WTC11 (cell line): ENCODE measurements around the gene LIMD2. TPM values are rescaled to one million over a fixed set of nuclear protein-coding genes. Genes with fewer than 3 reads are reported as not detected.

ENCODE experiments used
- ATAC-seq: fragments of 200-7000 bp; cut with Tn5 transposase; 2 replicates; pipeline ENCODE4 v1.10.0; 2021; ENCODE audit warnings: mild to moderate bottlenecking, moderate library complexity
- CTCF ChIA-PET: fragments of 300-600 bp; sonication (Branson Sonifier 250); formaldehyde crosslinking; loops from one replicate; lab custom pipeline; 2021; ENCODE audit warnings: antibody characterized with exemption; lab: Charles Lee
- POLR2A ChIA-PET: fragments of 350-600 bp; sonication (Branson Sonifier 250); formaldehyde crosslinking; loops from one replicate; lab custom pipeline; 2021; ENCODE audit warnings: antibody characterized with exemption; lab: Charles Lee
- DNase-seq: peaks from one replicate; pipeline ENCODE4 v3.0.0; 2021; ENCODE audit warnings: low spot score
- H3K27ac Mint-ChIP-seq: 2 replicates; pipeline ENCODE4 v1.8.0; 2021; ENCODE audit warnings: mixed read lengths
- H3K27me3 Mint-ChIP-seq: 2 replicates; pipeline ENCODE4 v1.8.0; 2021; ENCODE audit warnings: low read depth, mild to moderate bottlenecking, moderate library complexity, mixed read lengths
- H3K36me3 Mint-ChIP-seq: 2 replicates; pipeline ENCODE4 v1.8.0; 2021; ENCODE audit warnings: mixed read lengths
- H3K4me1 Mint-ChIP-seq: 2 replicates; pipeline ENCODE4 v1.8.0; 2022; ENCODE audit warnings: mixed read lengths
- H3K4me3 Mint-ChIP-seq: 2 replicates; pipeline ENCODE4 v1.8.0; 2021; ENCODE audit warnings: mild to moderate bottlenecking, moderate library complexity, mixed read lengths
- H3K9me3 Mint-ChIP-seq: 2 replicates; pipeline ENCODE4 v1.8.0; 2021; ENCODE audit warnings: mixed read lengths
- AFF4 ChIP-seq: sonication (generic); formaldehyde crosslinking; IDR thresholded peaks from 2 replicates; pipeline ENCODE4 v1.8.1; 2023; ENCODE audit warnings: mild to moderate bottlenecking, missing genetic modification reagents, borderline replicate concordance
- CREB1 ChIP-seq: sonication (generic); formaldehyde crosslinking; IDR thresholded peaks from 2 replicates; pipeline ENCODE4 v1.8.0; 2023; ENCODE audit warnings: mild to moderate bottlenecking, missing genetic modification reagents
- ELF4 ChIP-seq: sonication (generic); formaldehyde crosslinking; IDR thresholded peaks from 2 replicates; pipeline ENCODE4 v1.8.1; 2022; ENCODE audit warnings: low read depth, mild to moderate bottlenecking, moderate library complexity, missing genetic modification reagents
- IRF2 ChIP-seq: sonication (generic); formaldehyde crosslinking; IDR thresholded peaks from 2 replicates; pipeline ENCODE4 v1.8.0; 2022; ENCODE audit warnings: low read depth, missing genetic modification reagents, borderline replicate concordance
- MAX ChIP-seq: sonication (generic); formaldehyde crosslinking; IDR thresholded peaks from 2 replicates; pipeline ENCODE4 v1.8.0; 2022; ENCODE audit warnings: mild to moderate bottlenecking, missing genetic modification reagents
- MLX ChIP-seq: sonication (generic); formaldehyde crosslinking; IDR thresholded peaks from 2 replicates; pipeline ENCODE4 v1.8.1; 2023; ENCODE audit warnings: mild to moderate bottlenecking, missing genetic modification reagents, moderate library complexity
- NFATC4 ChIP-seq: fragments of 250-450 bp; sonication (Bioruptor Pico); IDR thresholded peaks from 2 replicates; pipeline ENCODE4 v1.9.0; 2021; ENCODE audit warnings: mild to moderate bottlenecking
- OVOL2 ChIP-seq: fragments of 250-450 bp; sonication (Bioruptor Pico); IDR thresholded peaks from 2 replicates; pipeline ENCODE4 v1.9.0; 2021; ENCODE audit warnings: mild to moderate bottlenecking, borderline replicate concordance
- PRDM15 ChIP-seq: sonication (generic); formaldehyde crosslinking; IDR thresholded peaks from 2 replicates; pipeline ENCODE4 v1.8.0; 2022; ENCODE audit warnings: missing genetic modification reagents
- PRRX2 ChIP-seq: fragments of 250-450 bp; sonication (Bioruptor Pico); IDR thresholded peaks from 2 replicates; pipeline ENCODE4 v1.8.0; 2021; ENCODE audit warnings: mild to moderate bottlenecking
- STAT6 ChIP-seq: sonication (generic); formaldehyde crosslinking; conservative IDR thresholded peaks from 2 replicates; pipeline ENCODE4 v1.8.1; 2023; ENCODE audit warnings: mild to moderate bottlenecking, low read depth, missing genetic modification reagents, moderate library complexity
- TP53 ChIP-seq: sonication (generic); formaldehyde crosslinking; IDR thresholded peaks from 2 replicates; pipeline ENCODE4 v1.8.1; 2023; ENCODE audit warnings: mild to moderate bottlenecking, missing genetic modification reagents
- ZNF281 ChIP-seq: sonication (generic); formaldehyde crosslinking; IDR thresholded peaks from 2 replicates; pipeline ENCODE4 v1.8.0; 2023; ENCODE audit warnings: mild to moderate bottlenecking, missing genetic modification reagents
- ZNF416 ChIP-seq: fragments of 250-450 bp; sonication (Bioruptor Pico); IDR thresholded peaks from 2 replicates; pipeline ENCODE4 v1.9.0; 2021; ENCODE audit warnings: mild to moderate bottlenecking, inconsistent platforms
- total RNA-seq: library from RNA; stranded (reverse); gene quantifications from 3 replicates; pipeline ENCODE4 v1.2.3, GENCODE V29; 2021

Gene LIMD2
- total RNA-seq, 1 experiment from 2014 or later = 91.8 TPM

- Mint-ChIP-seq H3K4me3 (no peak overlapping the region), H3K27ac (no peak overlapping the region), H3K27me3 (no peaks in the 10 kb centered on the region), H3K36me3 (peaks cover 12% of the 10 kb centered on the region; the same call in 1 of the 2 replicates), H3K4me1 (peaks cover 33% of the 10 kb centered on the region), H3K9me3 (no peaks in the 10 kb centered on the region)
- POLR2A ChIA-PET = interaction anchor here (0.6 kb wide), 1 partner anchor 224 kb away, joined by 4 read pairs; no protein-coding TSS in a partner anchor
- CTCF ChIA-PET = interaction anchor here (0.6 to 3.3 kb wide), 13 partner anchors 12 to 270 kb away, joined by 3 to 22 read pairs (median 6); partner anchors contain the start of gene MAP3K3
- TF ChIP-seq ZNF281 (CRISPR knock-in tag) (no peak), TP53 (CRISPR knock-in tag) (no peak), CREB1 (no peak), PRRX2 (CRISPR knock-in tag) (no peak), MLX (CRISPR knock-in tag) (no peak), ZNF416 (no peak), NFATC4 (CRISPR knock-in tag) (no peak), IRF2 (CRISPR knock-in tag) (no peak), MAX (CRISPR knock-in tag) (no peak)
- ATAC-seq (no peak), DNase-seq (no peak)
These were observed 4.8 kb downstream of the LIMD2 start for GRCh38 chr17:63694950-63695773.

GRCh38 chr17:63694229-63694949 lies 5.5 kb downstream of the LIMD2 start:
- Mint-ChIP-seq H3K4me3 (no peak overlapping the region), H3K27ac (no peak overlapping the region), H3K36me3 (peaks cover 15% of the 10 kb centered on the region; the same call in 1 of the 2 replicates), H3K27me3 (no peaks in the 10 kb centered on the region), H3K9me3 (no peaks in the 10 kb centered on the region), H3K4me1 (peaks cover 33% of the 10 kb centered on the region)
- POLR2A ChIA-PET = interaction anchor here (0.6 kb wide), 1 partner anchor 225 kb away, joined by 4 read pairs; no protein-coding TSS in a partner anchor
- CTCF ChIA-PET = interaction anchor here (0.6 to 3.3 kb wide), 13 partner anchors 11 to 269 kb away, joined by 3 to 22 read pairs (median 6); partner anchors contain the start of gene MAP3K3
- DNase-seq (no peak), ATAC-seq (peak; percentile 18)
- no peak for TF ChIP-seq PRRX2 (CRISPR knock-in tag)
- no peak for TF ChIP-seq NFATC4 (CRISPR knock-in tag)
- no peak for TF ChIP-seq ELF4 (CRISPR knock-in tag)
- TF ChIP-seq OVOL2 = no peak
- TF ChIP-seq STAT6 (CRISPR knock-in tag) = no peak
- TF ChIP-seq AFF4 = no peak
- TF ChIP-seq PRDM15 = no peak
